HG02759 (cell line): ENCODE data around the gene LAMA4.

Experiments
- ATAC-seq: cut with Tn5 transposase; IDR thresholded peaks from one replicate; pipeline ENCODE4 v1.9.1; 2021; ENCODE audit warnings: mild to moderate bottlenecking, moderate library complexity; ENCODE audit not compliant: unreplicated experiment

The LAMA4 gene

GRCh38 chr6:112279031-112279935 lies 24.9 kb upstream of the LAMA4 start:
- no peak for ATAC-seq

GRCh38 chr6:112275365-112275764 lies 21.0 kb upstream of the LAMA4 start:
- no peak for ATAC-seq

- no peak for ATAC-seq
Measured at GRCh38 chr6:112274774-112275173, 20.4 kb upstream of the LAMA4 start.

- no peak for ATAC-seq
Measured at GRCh38 chr6:112272799-112273198, 18.4 kb upstream of the LAMA4 start.

- ATAC-seq = no peak
Measured at GRCh38 chr6:112270756-112271155, 16.4 kb upstream of the LAMA4 start.

GRCh38 chr6:112269979-112270566 lies 15.7 kb upstream of the LAMA4 start:
- ATAC-seq = no peak

- ATAC-seq = no peak
Measured at GRCh38 chr6:112269114-112269513, 14.7 kb upstream of the LAMA4 start.

GRCh38 chr6:112268654-112269053 lies 14.3 kb upstream of the LAMA4 start:
- ATAC-seq = no peak

- no peak for ATAC-seq
Measured at GRCh38 chr6:112268019-112268418, 13.7 kb upstream of the LAMA4 start.

- ATAC-seq = no peak
Measured at GRCh38 chr6:112266331-112266730, 12.0 kb upstream of the LAMA4 start.

- no peak for ATAC-seq
Measured at GRCh38 chr6:112259337-112259675, 4.9 kb upstream of the LAMA4 start.

GRCh38 chr6:112258642-112259336 lies 4.4 kb upstream of the LAMA4 start:
- ATAC-seq = no peak

GRCh38 chr6:112257178-112257855 lies 3.0 kb upstream of the LAMA4 start:
- no peak for ATAC-seq

- ATAC-seq = no peak
Measured at GRCh38 chr6:112254921-112255320, 554 bp upstream of the LAMA4 start.

GRCh38 chr6:112253498-112253840 lies 898 bp downstream of the LAMA4 start:
- ATAC-seq = no peak

GRCh38 chr6:112252571-112253497 lies 1.5 kb downstream of the LAMA4 start:
- ATAC-seq = no peak

- ATAC-seq = no peak
Measured at GRCh38 chr6:112251171-112251875, 3.0 kb downstream of the LAMA4 start.

- ATAC-seq = no peak
Measured at GRCh38 chr6:112249489-112249888, 4.9 kb downstream of the LAMA4 start.

- no peak for ATAC-seq
Measured at GRCh38 chr6:112247275-112247674, 7.1 kb downstream of the LAMA4 start.
